HUES64 (cell line): ENCODE data around the gene PANK2.

Source experiments
- H3K27ac ChIP-seq: 2 replicates; pipeline ENCODE4 v1.7.0; 2013; ENCODE audit warnings: low read depth, low read length, inconsistent platforms
- H3K27me3 ChIP-seq: 2 replicates; pipeline ENCODE4 v1.6.1; 2013; ENCODE audit warnings: mild to moderate bottlenecking, low read length; ENCODE audit not compliant: insufficient read depth
- H3K36me3 ChIP-seq: 2 replicates; pipeline ENCODE4 v1.6.1; 2013; ENCODE audit warnings: mild to moderate bottlenecking, low read length; ENCODE audit not compliant: insufficient read depth
- H3K4me1 ChIP-seq: 2 replicates; pipeline ENCODE4 v1.6.1; 2013; ENCODE audit warnings: mild to moderate bottlenecking, low read length, moderate library complexity; ENCODE audit not compliant: insufficient read depth
- H3K4me3 ChIP-seq: 2 replicates; pipeline ENCODE4 v1.5.1; 2013; ENCODE audit warnings: mild to moderate bottlenecking, low read length, moderate library complexity
- H3K9ac ChIP-seq: 2 replicates; pipeline ENCODE4 v1.6.1; 2013; ENCODE audit warnings: mild to moderate bottlenecking, low read depth, low read length
- H3K9me3 ChIP-seq: 2 replicates; pipeline ENCODE4 v1.6.1; 2013; ENCODE audit warnings: low read depth, low read length; ENCODE audit not compliant: insufficient read depth
- WGBS: fragments of 150-250, 120-280 bp; methylation state at CpG from one replicate; pipeline ENCODE4 v1.1.7; 2013; ENCODE audit warnings: missing lambda C conversion rate; 5-methylcytosine and 5-hydroxymethylcytosine counted together

Gene PANK2

DNA sequence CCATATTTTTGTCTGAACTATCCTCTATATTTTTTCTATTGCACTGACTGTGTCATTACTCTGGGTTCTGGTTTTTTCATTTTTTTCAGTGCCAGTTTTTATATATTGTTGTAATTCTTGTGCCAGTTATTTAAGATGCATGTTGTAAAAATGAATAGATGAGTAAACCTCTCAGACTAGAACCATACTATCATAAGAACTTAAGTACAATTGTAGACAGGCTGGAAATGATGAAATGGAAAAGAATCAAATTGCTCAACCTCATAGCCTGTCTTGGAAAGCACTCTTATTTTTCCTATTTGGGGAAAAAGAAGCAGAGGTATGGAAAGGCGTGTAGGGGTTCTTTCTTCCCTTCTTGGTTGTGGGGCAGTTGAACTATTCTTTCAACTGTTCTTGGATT, 30.2 kb downstream of the PANK2 start:
- Histone ChIP-seq H3K9ac (no peak overlapping the region), H3K27ac (no peak overlapping the region), H3K4me1 (peaks cover 3% of the 10 kb centered on the region; the same call in 1 of the 2 replicates), H3K4me3 (no peak overlapping the region), H3K9me3 (no peaks in the 10 kb centered on the region), H3K36me3 (peaks cover 93% of the 10 kb centered on the region), H3K27me3 (no peaks in the 10 kb centered on the region)
- 94% methylated on average over 1 of the region's 1 CpG for WGBS

DNA sequence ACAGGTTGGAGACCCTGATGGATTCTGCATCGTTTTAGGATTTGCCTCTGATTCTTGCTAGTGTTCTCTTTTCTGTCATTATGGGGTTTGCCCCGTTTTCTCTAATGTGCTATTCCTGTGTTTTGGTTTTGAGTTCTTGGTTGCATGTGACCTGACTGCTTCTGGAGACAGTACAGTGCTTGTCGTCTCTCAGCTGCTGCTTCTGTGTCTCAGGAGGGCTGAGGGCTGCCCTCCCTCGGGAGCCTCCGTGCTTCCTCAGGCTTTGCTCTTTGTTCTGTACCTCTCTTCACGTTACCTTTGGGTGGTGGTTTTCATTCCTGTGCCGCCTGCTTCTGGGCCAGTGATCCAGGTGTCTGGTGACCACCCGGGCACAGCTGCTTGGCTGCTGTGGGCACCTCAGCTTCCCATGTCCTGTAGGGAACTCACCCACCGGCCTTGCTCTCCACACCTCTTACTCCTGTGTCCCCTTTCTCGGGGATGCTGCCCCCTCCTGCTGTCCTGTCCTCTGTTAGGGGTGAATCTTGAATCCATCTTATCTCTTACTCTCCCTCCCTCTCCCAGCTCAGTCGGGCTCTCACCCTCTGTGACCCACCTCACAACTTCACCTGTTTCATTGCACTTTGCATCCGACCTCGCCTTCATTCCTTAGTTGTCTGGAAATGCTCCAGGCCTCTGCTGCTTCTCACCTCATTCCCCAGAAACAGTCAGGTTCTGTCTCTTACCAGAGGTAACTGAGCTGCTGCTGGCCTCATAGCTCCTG, 33.2 kb downstream of the PANK2 start:
- 94% methylated on average over 13 of the region's 13 CpGs for WGBS
- Histone ChIP-seq H3K36me3 (peaks cover 73% of the 10 kb centered on the region), H3K9ac (no peak overlapping the region), H3K27me3 (no peaks in the 10 kb centered on the region), H3K27ac (no peak overlapping the region), H3K9me3 (no peaks in the 10 kb centered on the region), H3K4me3 (no peak overlapping the region), H3K4me1 (peaks cover 3% of the 10 kb centered on the region; the same call in 1 of the 2 replicates)

DNA sequence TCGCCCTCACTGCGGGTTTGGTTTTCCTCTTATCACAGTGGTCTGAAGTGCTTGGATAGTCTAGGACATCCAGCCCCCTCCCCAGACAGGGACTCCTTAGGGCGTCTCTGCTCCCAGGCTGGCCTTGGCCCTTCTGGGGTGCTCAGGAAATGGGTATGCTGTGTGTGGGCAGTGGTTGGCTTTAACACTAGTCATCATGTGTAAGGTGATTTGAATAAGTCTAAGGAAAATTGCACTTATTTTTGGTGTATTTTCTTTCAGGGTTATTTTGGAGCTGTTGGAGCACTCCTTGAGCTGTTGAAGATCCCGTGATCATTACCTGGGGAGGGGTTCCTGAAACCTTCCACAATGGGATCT, 33.8 kb downstream of the PANK2 start:
- WGBS: 91% methylated on average over 4 of the region's 4 CpGs
- H3K27ac ChIP-seq: no peak overlapping the region

DNA sequence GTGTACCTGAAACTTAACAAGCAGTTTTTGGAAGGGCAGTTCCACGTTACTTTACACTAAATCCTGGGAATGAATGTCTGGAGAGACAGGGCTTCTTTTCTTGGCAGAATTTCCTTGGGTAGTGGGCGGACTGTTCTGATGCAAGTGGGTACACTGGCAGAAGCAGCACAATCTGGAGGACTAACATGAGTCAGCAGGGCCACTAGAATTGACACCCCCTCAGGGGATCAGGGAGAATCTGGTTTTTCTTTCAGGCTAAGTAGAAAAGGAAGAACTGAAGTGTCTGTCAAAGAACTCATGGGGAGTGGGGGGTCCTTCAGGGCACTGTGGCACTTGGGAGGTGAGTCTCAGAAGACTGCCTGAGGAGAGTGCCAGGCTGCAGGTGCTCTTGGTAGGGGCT, 34.6 kb downstream of the PANK2 start:
- Histone ChIP-seq H3K4me3 (no peak overlapping the region), H3K9ac (no peak overlapping the region), H3K36me3 (peaks cover 60% of the 10 kb centered on the region), H3K4me1 (peaks cover 3% of the 10 kb centered on the region; the same call in 1 of the 2 replicates), H3K9me3 (no peaks in the 10 kb centered on the region), H3K27me3 (no peaks in the 10 kb centered on the region), H3K27ac (no peak overlapping the region)
- 96% methylated on average over 2 of the region's 2 CpGs for WGBS

More for the DNA sequence above, 33.8 kb downstream of the PANK2 start:
- Histone ChIP-seq H3K9ac (no peak overlapping the region), H3K36me3 (peaks cover 69% of the 10 kb centered on the region), H3K4me1 (peaks cover 3% of the 10 kb centered on the region; the same call in 1 of the 2 replicates), H3K27me3 (no peaks in the 10 kb centered on the region), H3K4me3 (no peak overlapping the region), H3K9me3 (no peaks in the 10 kb centered on the region)

DNA sequence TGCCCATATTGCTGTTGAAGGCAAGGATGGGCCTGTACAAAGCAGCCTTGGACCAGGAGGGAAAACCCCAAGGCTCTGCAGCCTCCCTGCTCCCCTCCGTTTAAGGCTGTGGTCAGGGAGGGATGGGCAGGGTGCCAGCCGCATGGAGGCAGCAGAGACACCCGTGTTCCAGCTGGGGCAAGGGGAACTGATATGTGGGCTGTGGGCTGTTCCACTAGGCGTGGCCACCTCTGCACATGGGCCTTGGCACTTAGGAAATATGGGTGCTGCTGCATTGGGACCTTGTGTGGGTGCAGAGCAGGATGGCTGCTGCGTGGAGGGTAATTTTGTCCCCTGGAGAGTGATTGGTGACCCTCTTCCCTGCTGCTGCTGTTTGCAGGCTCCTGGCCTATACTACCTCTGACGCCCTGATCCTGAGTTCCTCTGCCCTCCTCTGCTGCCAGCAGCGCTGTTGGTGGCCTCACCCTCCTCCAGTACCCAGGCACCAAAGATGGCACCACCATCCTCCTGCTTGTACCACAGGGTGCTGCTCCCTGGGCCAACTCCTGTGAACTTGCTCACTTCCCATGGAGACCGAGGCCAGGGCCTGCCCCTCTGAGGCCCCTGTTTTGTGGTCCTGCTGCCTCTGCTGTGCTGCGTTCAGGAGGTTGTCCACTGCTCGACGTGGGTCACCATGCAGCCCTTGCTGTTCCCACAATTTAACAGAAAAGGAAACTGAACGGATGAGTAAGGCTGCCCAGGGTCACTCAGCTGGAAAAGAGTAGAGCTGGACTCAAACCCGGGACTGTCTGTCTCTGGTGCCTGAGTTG, 35.3 kb downstream of the PANK2 start:
- H3K27me3 ChIP-seq: no peaks in the 10 kb centered on the region
- H3K9ac ChIP-seq: no peak overlapping the region
- H3K4me3 ChIP-seq: no peak overlapping the region
- peaks cover 3% of the 10 kb centered on the region; the same call in 1 of the 2 replicates for H3K4me1 ChIP-seq
- WGBS: 90% methylated on average over 13 of the region's 13 CpGs
- no peaks in the 10 kb centered on the region for H3K9me3 ChIP-seq
- no peak overlapping the region for H3K27ac ChIP-seq
- H3K36me3 ChIP-seq: peaks cover 53% of the 10 kb centered on the region

DNA sequence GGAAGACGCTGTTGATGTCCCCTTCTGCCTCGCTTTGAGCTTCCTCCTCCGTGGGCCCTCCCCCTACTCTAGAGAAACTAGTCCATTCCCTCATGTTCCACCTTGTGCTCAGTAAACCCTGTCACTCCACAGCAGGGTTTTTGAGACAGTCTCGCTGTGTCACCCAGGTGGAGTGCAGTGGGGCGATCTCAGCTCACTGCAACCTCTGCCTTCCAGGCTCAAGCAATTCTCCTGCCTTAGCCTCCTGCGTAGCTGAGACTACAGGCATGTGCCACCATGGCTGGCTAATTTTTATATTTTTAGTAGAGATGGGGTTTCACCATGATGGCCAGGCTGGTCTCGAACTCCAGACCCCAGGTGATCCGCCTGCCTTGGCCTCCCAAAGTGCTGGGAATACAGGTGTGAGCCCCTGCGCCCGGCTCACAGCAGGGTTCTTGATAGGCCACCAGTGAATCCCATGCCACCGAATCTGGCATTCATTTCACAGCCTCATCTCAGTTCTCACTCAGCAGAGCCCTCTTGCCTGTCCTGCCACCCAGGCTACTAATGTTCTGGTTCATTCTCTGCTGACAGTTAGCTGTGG, 36.0 kb downstream of the PANK2 start:
- H3K4me1 ChIP-seq: peaks cover 3% of the 10 kb centered on the region; the same call in 1 of the 2 replicates
- no peak overlapping the region for H3K27ac ChIP-seq
- peaks cover 46% of the 10 kb centered on the region for H3K36me3 ChIP-seq
- 96% methylated on average over 11 of the region's 11 CpGs for WGBS
- no peaks in the 10 kb centered on the region for H3K27me3 ChIP-seq
- no peak overlapping the region for H3K4me3 ChIP-seq
- no peaks in the 10 kb centered on the region for H3K9me3 ChIP-seq
- H3K9ac ChIP-seq: no peak overlapping the region

DNA sequence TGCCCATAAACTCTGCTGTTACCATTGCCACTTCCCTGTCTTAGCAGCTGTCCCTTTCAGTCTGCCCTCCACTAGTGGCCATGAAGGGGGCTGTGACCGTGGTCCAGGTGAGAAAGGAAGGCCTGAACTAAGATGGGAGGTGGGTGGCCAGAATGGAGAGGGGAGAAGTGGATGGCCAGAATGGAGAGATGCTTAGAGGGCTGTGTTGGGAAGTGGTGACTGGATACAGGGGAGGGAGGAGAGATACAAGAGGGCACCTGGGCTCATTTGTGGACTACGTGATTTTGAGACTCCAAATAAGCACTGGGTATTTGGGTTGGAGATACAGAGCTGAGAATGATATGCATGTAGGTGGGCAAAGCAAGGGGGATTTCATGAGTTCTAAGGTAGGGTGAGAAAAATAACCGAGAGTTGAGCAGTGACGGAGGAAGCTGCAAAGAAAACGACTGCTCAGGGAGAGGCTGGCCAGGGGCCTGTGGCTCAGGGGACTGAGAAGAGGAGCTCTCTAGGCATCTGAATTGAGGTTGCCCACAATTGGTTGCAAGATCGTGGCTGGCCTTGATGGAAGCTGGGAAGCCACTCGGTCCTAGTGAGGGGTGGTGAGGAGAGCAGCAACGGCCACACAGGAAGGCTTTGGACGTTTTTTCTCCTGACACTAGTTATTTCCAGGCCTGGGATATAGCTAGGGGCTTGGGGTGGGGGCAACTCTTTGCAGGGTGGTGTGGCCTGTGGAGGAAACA, 36.9 kb downstream of the PANK2 start:
- peaks cover 40% of the 10 kb centered on the region for H3K36me3 ChIP-seq
- WGBS: 85% methylated on average over 9 of the region's 9 CpGs

DNA sequence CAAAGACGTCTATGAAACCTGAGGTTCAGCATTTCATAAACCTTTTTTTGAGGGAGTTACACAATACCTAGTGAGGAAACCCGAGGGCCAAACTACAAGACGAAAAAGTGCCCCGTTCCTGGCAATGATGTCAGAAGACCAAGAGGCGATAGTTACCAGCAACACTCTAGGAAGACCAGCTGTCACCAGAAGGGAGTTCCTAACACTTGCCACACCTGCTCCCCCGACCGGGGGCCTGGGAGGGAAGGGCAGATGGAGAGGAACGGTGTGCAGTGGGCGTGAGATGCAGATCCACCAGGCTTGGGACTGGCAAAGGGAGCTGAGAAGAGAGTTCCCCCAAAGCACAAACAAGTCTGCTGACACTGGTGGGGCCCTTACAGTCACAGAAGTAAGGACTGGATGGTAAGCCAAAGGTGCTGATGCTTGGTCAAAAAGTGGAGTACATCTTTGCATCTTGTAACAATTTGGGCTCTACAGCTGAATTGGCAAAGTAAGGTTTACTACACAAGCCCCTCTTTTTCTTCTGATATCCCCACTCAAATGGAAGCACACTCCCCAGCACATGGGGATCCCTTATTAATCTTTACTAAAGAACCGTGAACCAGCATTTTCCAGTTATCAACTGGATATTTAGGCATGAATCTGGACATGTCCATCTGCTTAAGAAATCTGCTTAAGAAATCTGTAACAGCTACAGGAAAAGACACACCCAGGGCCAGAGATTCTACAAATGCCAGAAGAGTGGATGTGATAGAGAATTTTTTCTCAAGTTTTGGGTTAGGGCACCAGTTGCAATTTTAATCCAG, 38.5 kb downstream of the PANK2 start:
- Histone ChIP-seq H3K27ac (no peak overlapping the region), H3K36me3 (peaks cover 25% of the 10 kb centered on the region), H3K9ac (no peak overlapping the region), H3K27me3 (no peaks in the 10 kb centered on the region), H3K4me3 (no peak overlapping the region), H3K4me1 (no peaks in the 10 kb centered on the region; the same call in 1 of the 2 replicates), H3K9me3 (no peaks in the 10 kb centered on the region)
- 78% methylated on average over 10 of the region's 10 CpGs for WGBS

More for the DNA sequence above, 36.9 kb downstream of the PANK2 start:
- H3K4me3 ChIP-seq: no peak overlapping the region
- no peak overlapping the region for H3K9ac ChIP-seq
- no peaks in the 10 kb centered on the region for H3K9me3 ChIP-seq
- no peak overlapping the region for H3K27ac ChIP-seq
- peaks cover 3% of the 10 kb centered on the region; the same call in 1 of the 2 replicates for H3K4me1 ChIP-seq
- H3K27me3 ChIP-seq: no peaks in the 10 kb centered on the region

DNA sequence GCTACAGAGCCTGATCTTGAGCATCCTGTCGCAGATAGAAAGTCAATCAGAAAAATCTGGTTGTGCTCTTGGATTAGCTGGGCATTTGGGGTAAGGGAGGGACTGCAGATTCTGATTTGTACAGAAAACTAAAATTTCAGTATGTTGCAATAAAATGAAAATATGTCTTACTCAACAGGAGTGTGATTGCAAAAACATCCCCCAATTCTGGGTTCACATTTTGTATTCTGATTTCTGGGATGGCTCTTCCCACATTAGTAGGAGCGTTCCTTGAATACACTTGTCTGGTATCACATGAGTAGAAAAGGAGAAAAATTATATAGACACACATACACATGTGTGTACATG, 40.5 kb downstream of the PANK2 start:
- H3K27me3 ChIP-seq: no peaks in the 10 kb centered on the region
- WGBS: 90% methylated on average over 1 of the region's 2 CpGs
- H3K9ac ChIP-seq: no peak overlapping the region
- no peak overlapping the region for H3K4me3 ChIP-seq
- no peak overlapping the region for H3K27ac ChIP-seq
- no peaks in the 10 kb centered on the region for H3K9me3 ChIP-seq
- no peaks in the 10 kb centered on the region; the same call in 1 of the 2 replicates for H3K4me1 ChIP-seq
- peaks cover 17% of the 10 kb centered on the region for H3K36me3 ChIP-seq
